ENCODE data around the gene MTERF4. TPM values are rescaled to one million over a fixed set of nuclear protein-coding genes. Genes with fewer than 3 reads are reported as not detected.

Gene MTERF4
- total RNA-seq, 5 donors from 2014 or later (not counting 1 experiment from before 2014, with no cell fraction given) = 78.7 to 171 (median 109) TPM

DNA sequence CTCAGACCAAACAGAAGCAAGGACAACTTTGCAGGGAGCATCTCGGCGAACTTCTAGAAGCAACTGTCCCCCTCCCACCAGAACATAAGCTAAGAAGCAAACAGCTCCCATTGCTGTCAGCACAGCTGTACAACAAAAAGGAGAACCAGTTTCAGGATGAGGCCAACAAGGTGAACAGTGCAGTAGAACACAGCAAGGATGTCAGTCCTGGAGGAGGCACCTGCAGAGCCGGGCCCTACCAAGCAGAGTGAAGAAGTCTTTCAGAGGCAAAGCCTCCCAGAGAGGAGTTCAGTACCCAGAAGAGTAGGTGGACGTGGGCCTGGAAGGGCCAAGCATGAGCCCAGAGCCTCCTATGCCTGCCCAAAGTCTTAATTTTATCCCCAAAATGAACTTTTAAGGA lies 46.2 kb upstream of the MTERF4 start:
- DNase-seq (no peak), ATAC-seq (replicated peaks in 1 of 4) (no peak)
- Histone ChIP-seq H3K27ac (ENCODE audit: low read length) (no peak overlapping the region), H3K27me3 (replicated peaks in 1 of 2; ENCODE audit: control insufficient read depth in 2 of 2, extremely low read depth in 1 of 2, insufficient read depth in 2 of 2, low read length in 1 of 2) (no peaks in the 10 kb centered on the region), H3K4me1 (ENCODE audit: control insufficient read depth in 1 of 2, extremely low read depth in 1 of 2, insufficient read depth in 2 of 2, low read length in 2 of 2) (peaks cover 9 to 22% of the 10 kb centered on the region in 2 experiments), H3K4me3 (ENCODE audit: control insufficient read depth in 1 of 2, extremely low read depth in 1 of 2, low read length in 1 of 2) (peak overlapping the region in 1 of 2 donors; percentile 86), H3K36me3 (ENCODE audit: control insufficient read depth in 2 of 2, extremely low read depth in 1 of 2, insufficient read depth in 1 of 2, low read length in 1 of 2) (peaks cover 5 to 7% of the 10 kb centered on the region in 2 donors), H3K9me3 (no peaks in the 10 kb centered on the region)
- Mint-ChIP-seq H3K27me3 (no peaks in the 10 kb centered on the region), H3K4me3 (peak overlapping the region; percentile 86 to 100 (median 95)), H3K4me1 (peaks cover 38 to 54% (median 46%) of the 10 kb centered on the region in 3 donors), H3K27ac (peak overlapping the region; percentile 60 to 64), H3K9me3 (no peaks in the 10 kb centered on the region), H3K36me3 (peaks cover 5% of the 10 kb centered on the region)
- CTCF ChIA-PET = interaction anchor here in 1 of 2 donors (1.7 kb wide), 1 partner anchor 634 kb away, joined by 5 read pairs; no protein-coding TSS in a partner anchor
- WGBS (ENCODE audit: insufficient coverage) = 87% methylated on average over 3 of the region's 4 CpGs
- POLR2A ChIA-PET = interaction anchor here in 1 of 2 donors (0.6 kb wide), 1 partner anchor 475 kb away, joined by 5 read pairs; no protein-coding TSS in a partner anchor

DNA sequence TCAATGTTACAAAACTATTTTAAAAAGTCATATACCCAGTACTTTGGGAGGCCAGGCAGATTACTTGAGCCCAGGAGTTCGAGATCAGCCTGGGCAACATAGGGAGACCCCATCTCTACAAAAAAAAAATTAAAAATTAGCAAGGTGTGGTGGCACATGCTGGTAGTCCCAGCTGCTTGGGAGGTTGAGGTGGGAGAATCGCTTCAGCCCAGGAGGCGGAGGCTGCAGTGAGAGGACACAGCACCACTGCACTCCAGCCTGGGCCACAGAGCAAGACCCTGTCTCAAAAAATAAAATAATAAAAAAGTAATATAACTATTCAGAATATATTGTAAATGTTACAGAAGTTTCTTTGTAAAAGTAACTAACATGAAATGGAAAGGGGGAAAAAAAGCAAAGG lies 45.2 kb upstream of the MTERF4 start:
- Histone ChIP-seq H3K36me3 (ENCODE audit: control insufficient read depth in 2 of 2, extremely low read depth in 1 of 2, insufficient read depth in 1 of 2, low read length in 1 of 2) (peaks cover 6 to 7% of the 10 kb centered on the region in 2 donors), H3K4me3 (ENCODE audit: control insufficient read depth in 1 of 2, extremely low read depth in 1 of 2, low read length in 1 of 2) (no peak overlapping the region), H3K27ac (ENCODE audit: low read length) (no peak overlapping the region), H3K4me1 (ENCODE audit: control insufficient read depth in 1 of 2, extremely low read depth in 1 of 2, insufficient read depth in 2 of 2, low read length in 2 of 2) (peaks cover 9 to 22% of the 10 kb centered on the region in 2 experiments), H3K27me3 (replicated peaks in 1 of 2; ENCODE audit: control insufficient read depth in 2 of 2, extremely low read depth in 1 of 2, insufficient read depth in 2 of 2, low read length in 1 of 2) (no peaks in the 10 kb centered on the region), H3K9me3 (no peaks in the 10 kb centered on the region)
- peaks cover 34 to 54% (median 41%) of the 10 kb centered on the region in 3 donors for H3K4me1 Mint-ChIP-seq
- H3K9me3 Mint-ChIP-seq = no peaks in the 10 kb centered on the region
- WGBS (ENCODE audit: insufficient coverage) = no CpG with 5 or more reads among the region's 3 CpGs
- no peak overlapping the region for H3K27ac Mint-ChIP-seq
- peak overlapping the region in 2 of 3 donors; percentile 95 to 100 for H3K4me3 Mint-ChIP-seq
- ChIA-PET CTCF (interaction anchor here in 1 of 2 donors (0.6 to 1.2 kb wide), 2 partner anchors 52 to 438 kb away, joined by 3 read pairs; no protein-coding TSS in a partner anchor), POLR2A (no interaction called here)
- DNase-seq = no peak
- peaks cover 6% of the 10 kb centered on the region for H3K36me3 Mint-ChIP-seq
- ATAC-seq (replicated peaks in 1 of 4) = no peak
- H3K27me3 Mint-ChIP-seq = no peaks in the 10 kb centered on the region

- no peak overlapping the region for H3K27ac Mint-ChIP-seq
- H3K36me3 Mint-ChIP-seq = peaks cover 17% of the 10 kb centered on the region
- Histone ChIP-seq H3K36me3 (ENCODE audit: control insufficient read depth in 2 of 2, extremely low read depth in 1 of 2, insufficient read depth in 1 of 2, low read length in 1 of 2) (peaks cover 8 to 10% of the 10 kb centered on the region in 2 donors), H3K4me1 (ENCODE audit: control insufficient read depth in 1 of 2, extremely low read depth in 1 of 2, insufficient read depth in 2 of 2, low read length in 2 of 2) (peaks cover 9 to 19% of the 10 kb centered on the region in 2 experiments), H3K4me3 (ENCODE audit: control insufficient read depth in 1 of 2, extremely low read depth in 1 of 2, low read length in 1 of 2) (no peak overlapping the region), H3K27ac (ENCODE audit: low read length) (no peak overlapping the region), H3K9me3 (no peaks in the 10 kb centered on the region), H3K27me3 (replicated peaks in 1 of 2; ENCODE audit: control insufficient read depth in 2 of 2, extremely low read depth in 1 of 2, insufficient read depth in 2 of 2, low read length in 1 of 2) (no peaks in the 10 kb centered on the region)
- no peak for DNase-seq
- H3K27me3 Mint-ChIP-seq = no peaks in the 10 kb centered on the region
- H3K4me3 Mint-ChIP-seq = peak overlapping the region in 2 of 3 donors; percentile 9 to 100
- no CpG with 5 or more reads among the region's 4 CpGs for WGBS (ENCODE audit: insufficient coverage)
- no peaks in the 10 kb centered on the region for H3K9me3 Mint-ChIP-seq
- ChIA-PET POLR2A (no interaction called here), CTCF (interaction anchor here in 1 of 2 donors (1.2 kb wide), 1 partner anchor 51 kb away, joined by 3 read pairs; no protein-coding TSS in a partner anchor)
- no peak for ATAC-seq (replicated peaks in 1 of 4)
- H3K4me1 Mint-ChIP-seq = peaks cover 24 to 54% (median 34%) of the 10 kb centered on the region in 3 donors
Measured at GRCh38 chr2:241146286-241146685, 44.2 kb upstream of the MTERF4 start.

GRCh38 chr2:241142593-241142992 lies 40.5 kb upstream of the MTERF4 start:
- POLR2A ChIA-PET = no interaction called here
- H3K27ac Mint-ChIP-seq = no peak overlapping the region
- 84% methylated on average over 8 of the region's 9 CpGs for WGBS (ENCODE audit: insufficient coverage)

DNA sequence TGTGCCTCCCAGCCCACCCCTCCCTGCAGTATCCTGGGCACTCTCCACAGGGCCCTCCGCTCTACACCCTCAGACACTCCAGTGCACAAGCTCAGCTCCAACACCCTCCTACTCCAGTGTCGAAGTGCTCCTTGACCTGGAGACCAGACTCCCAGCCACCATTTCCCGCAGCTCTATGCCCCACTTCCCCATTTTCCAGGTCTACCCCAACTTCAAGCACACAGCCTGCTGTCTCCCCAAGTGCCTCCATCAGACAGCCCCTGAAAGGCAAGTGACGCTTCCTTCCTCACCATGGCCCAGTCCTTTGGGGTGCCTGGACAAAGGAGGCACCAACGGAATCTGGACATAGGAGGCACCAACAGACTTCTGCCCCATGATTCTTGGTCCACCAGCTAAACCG lies 40.0 kb upstream of the MTERF4 start:
- no peaks in the 10 kb centered on the region for H3K4me1 ChIP-seq (ENCODE audit: control insufficient read depth in 1 of 2, extremely low read depth in 1 of 2, insufficient read depth in 2 of 2, low read length in 2 of 2)
- H3K27ac ChIP-seq (ENCODE audit: low read length) = no peak overlapping the region
- 98% methylated on average over 6 of the region's 6 CpGs for WGBS (ENCODE audit: insufficient coverage)
- peaks cover 4 to 26% (median 13%) of the 10 kb centered on the region in 3 donors for H3K4me1 Mint-ChIP-seq
- ChIA-PET CTCF (interaction anchor here in 1 of 2 donors (0.6 kb wide), 1 partner anchor 10 kb away, joined by 10 read pairs; no protein-coding TSS in a partner anchor), POLR2A (no interaction called here)
- H3K36me3 ChIP-seq (ENCODE audit: control insufficient read depth in 2 of 2, extremely low read depth in 1 of 2, insufficient read depth in 1 of 2, low read length in 1 of 2) = peaks cover 8 to 41% of the 10 kb centered on the region in 2 donors
- no peak overlapping the region for H3K4me3 ChIP-seq (ENCODE audit: control insufficient read depth in 1 of 2, extremely low read depth in 1 of 2, low read length in 1 of 2)
- peak overlapping the region in 1 of 2 donors; percentile 22 for H3K27ac Mint-ChIP-seq
- no peak for DNase-seq
- no peak for ATAC-seq (replicated peaks in 1 of 4)
- H3K27me3 ChIP-seq (replicated peaks in 1 of 2; ENCODE audit: control insufficient read depth in 2 of 2, extremely low read depth in 1 of 2, insufficient read depth in 2 of 2, low read length in 1 of 2) = no peaks in the 10 kb centered on the region
- H3K4me3 Mint-ChIP-seq = no peak overlapping the region
- H3K27me3 Mint-ChIP-seq = no peaks in the 10 kb centered on the region
- no peaks in the 10 kb centered on the region for H3K9me3 Mint-ChIP-seq
- H3K9me3 ChIP-seq = no peaks in the 10 kb centered on the region
- peaks cover 34% of the 10 kb centered on the region for H3K36me3 Mint-ChIP-seq

More at GRCh38 chr2:241142593-241142992, 40.5 kb upstream of the MTERF4 start:
- no peak overlapping the region for H3K4me3 Mint-ChIP-seq
- DNase-seq = no peak
- no peaks in the 10 kb centered on the region for H3K27me3 ChIP-seq (replicated peaks in 1 of 2; ENCODE audit: control insufficient read depth in 2 of 2, extremely low read depth in 1 of 2, insufficient read depth in 2 of 2, low read length in 1 of 2)
- no peak overlapping the region for H3K27ac ChIP-seq (ENCODE audit: low read length)
- peaks cover 4 to 27% (median 15%) of the 10 kb centered on the region in 3 donors for H3K4me1 Mint-ChIP-seq
- peaks cover 0 to under 1% of the 10 kb centered on the region in 2 experiments for H3K4me1 ChIP-seq (ENCODE audit: control insufficient read depth in 1 of 2, extremely low read depth in 1 of 2, insufficient read depth in 2 of 2, low read length in 2 of 2)
- H3K27me3 Mint-ChIP-seq = no peaks in the 10 kb centered on the region
- CTCF ChIA-PET = interaction anchor here in 1 of 2 donors (0.6 kb wide), 1 partner anchor 11 kb away, joined by 10 read pairs; no protein-coding TSS in a partner anchor
- peaks cover 34% of the 10 kb centered on the region for H3K36me3 Mint-ChIP-seq
- no peaks in the 10 kb centered on the region for H3K9me3 ChIP-seq
- no peak for ATAC-seq (replicated peaks in 1 of 4)
- no peak overlapping the region for H3K4me3 ChIP-seq (ENCODE audit: control insufficient read depth in 1 of 2, extremely low read depth in 1 of 2, low read length in 1 of 2)
- H3K36me3 ChIP-seq (ENCODE audit: control insufficient read depth in 2 of 2, extremely low read depth in 1 of 2, insufficient read depth in 1 of 2, low read length in 1 of 2) = peaks cover 8 to 38% of the 10 kb centered on the region in 2 donors
- H3K9me3 Mint-ChIP-seq = no peaks in the 10 kb centered on the region

DNA sequence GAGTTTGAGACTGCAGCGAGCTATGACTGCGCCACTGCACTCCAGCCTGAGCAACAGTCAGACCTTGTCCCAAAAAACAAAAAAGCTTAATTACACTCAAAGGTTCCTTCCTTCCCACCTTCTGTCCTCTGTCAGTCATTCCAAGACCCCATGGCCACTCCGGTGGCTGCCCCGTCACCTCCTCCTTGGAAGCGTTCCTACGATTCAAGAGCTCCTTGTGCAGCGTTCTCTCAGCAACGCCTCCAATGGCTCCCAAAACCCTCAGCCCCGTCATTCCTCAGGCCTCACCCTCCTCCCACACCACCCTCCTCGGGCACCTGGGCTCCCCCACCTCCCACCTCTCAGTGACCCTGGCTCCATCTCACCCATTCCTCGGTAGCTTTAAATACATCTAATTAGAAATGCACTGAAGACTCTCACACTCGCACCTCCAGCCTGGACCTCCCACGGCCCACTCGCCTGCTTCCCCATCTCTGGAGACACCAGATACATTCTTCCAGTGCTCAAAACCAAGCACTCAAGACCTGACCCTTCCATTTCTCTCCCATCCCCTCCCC lies 39.2 kb upstream of the MTERF4 start:
- ChIA-PET CTCF (interaction anchor here in 1 of 2 donors (0.6 kb wide), 1 partner anchor 17 kb away, joined by 3 read pairs; no protein-coding TSS in a partner anchor), POLR2A (no interaction called here)
- WGBS (ENCODE audit: insufficient coverage) = 93% methylated on average over 14 of the region's 14 CpGs
- no peak for DNase-seq
- Histone ChIP-seq H3K27me3 (replicated peaks in 1 of 2; ENCODE audit: control insufficient read depth in 2 of 2, extremely low read depth in 1 of 2, insufficient read depth in 2 of 2, low read length in 1 of 2) (no peaks in the 10 kb centered on the region), H3K9me3 (no peaks in the 10 kb centered on the region), H3K27ac (ENCODE audit: low read length) (no peak overlapping the region), H3K4me1 (ENCODE audit: control insufficient read depth in 1 of 2, extremely low read depth in 1 of 2, insufficient read depth in 2 of 2, low read length in 2 of 2) (no peaks in the 10 kb centered on the region), H3K36me3 (ENCODE audit: control insufficient read depth in 2 of 2, extremely low read depth in 1 of 2, insufficient read depth in 1 of 2, low read length in 1 of 2) (peaks cover 8 to 49% of the 10 kb centered on the region in 2 donors), H3K4me3 (ENCODE audit: control insufficient read depth in 1 of 2, extremely low read depth in 1 of 2, low read length in 1 of 2) (no peak overlapping the region)
- no peak overlapping the region for H3K27ac Mint-ChIP-seq
- H3K4me1 Mint-ChIP-seq = peaks cover 0 to 22% (median 7%) of the 10 kb centered on the region in 3 donors
- H3K4me3 Mint-ChIP-seq = no peak overlapping the region
- peaks cover 36% of the 10 kb centered on the region for H3K36me3 Mint-ChIP-seq
- no peaks in the 10 kb centered on the region for H3K27me3 Mint-ChIP-seq
- ATAC-seq (replicated peaks in 1 of 4) = no peak
- no peaks in the 10 kb centered on the region for H3K9me3 Mint-ChIP-seq
